Effector memory CD4-positive, alpha-beta T cell (primary cell): ENCODE results near the gene RGS9.
"Not testable (repeated sequence)": the region's sequence is repeated elsewhere in the genome, so short reads cannot be mapped to it uniquely, and the experiment has no call there.

ENCODE experiments used
- DNase-seq, 3 donors: peaks; one replicate each; pipeline ENCODE4 v3.0.0-alpha.2; 2020
- H3K27ac ChIP-seq: 2 replicates; pipeline ENCODE4 v1.7.0; 2013; ENCODE audit warnings: mild to moderate bottlenecking, low read length, moderate library complexity; ENCODE audit not compliant: insufficient read depth, poor library complexity, severe bottlenecking
- H3K27me3 ChIP-seq: replicated peaks from 2 replicates; pipeline ENCODE4 v1.7.0; 2013; ENCODE audit warnings: mild to moderate bottlenecking, low read length; ENCODE audit not compliant: insufficient read depth, control insufficient read depth, poor library complexity, severe bottlenecking
- H3K36me3 ChIP-seq: 2 replicates; pipeline ENCODE4 v1.7.0; 2013; ENCODE audit warnings: mild to moderate bottlenecking, low read length, moderate library complexity; ENCODE audit not compliant: control insufficient read depth, insufficient read depth
- H3K4me1 ChIP-seq: 2 replicates; pipeline ENCODE4 v1.7.0; 2013; ENCODE audit warnings: low read length, mild to moderate bottlenecking; ENCODE audit not compliant: control insufficient read depth, insufficient read depth, poor library complexity, severe bottlenecking
- H3K4me3 ChIP-seq: 2 replicates; pipeline ENCODE4 v1.7.0; 2013; ENCODE audit warnings: low read length, low read depth, mild to moderate bottlenecking; ENCODE audit not compliant: insufficient read depth, poor library complexity, severe bottlenecking
- H3K9me3 ChIP-seq: 2 replicates; pipeline ENCODE4 v1.7.0; 2013; ENCODE audit warnings: mild to moderate bottlenecking, low read length, moderate library complexity; ENCODE audit not compliant: control insufficient read depth

RGS9 gene

GRCh38 chr17:65205655-65206054, 68.5 kb downstream of the RGS9 start:
- H3K9me3 ChIP-seq, result no peaks in the 10 kb centered on the region
- no peak overlapping the region for H3K4me3 ChIP-seq
- no peaks in the 10 kb centered on the region for H3K4me1 ChIP-seq
- H3K27me3 ChIP-seq, result no peaks in the 10 kb centered on the region
- H3K27ac ChIP-seq, result no peak overlapping the region
- DNase-seq, result no peak
- no peaks in the 10 kb centered on the region for H3K36me3 ChIP-seq

- not testable (repeated sequence) for DNase-seq, H3K9me3 ChIP-seq, H3K27ac ChIP-seq, H3K36me3 ChIP-seq, H3K27me3 ChIP-seq, H3K4me3 ChIP-seq, H3K4me1 ChIP-seq
Observed at GRCh38 chr17:65207448-65207847, 70.3 kb downstream of the RGS9 start.

GRCh38 chr17:65208717-65209116, 71.5 kb downstream of the RGS9 start:
- Histone ChIP-seq H3K27ac (no peak overlapping the region), H3K36me3 (no peaks in the 10 kb centered on the region), H3K9me3 (no peaks in the 10 kb centered on the region), H3K4me3 (no peak overlapping the region), H3K27me3 (no peaks in the 10 kb centered on the region), H3K4me1 (no peaks in the 10 kb centered on the region)
- no peak for DNase-seq

- H3K27me3 ChIP-seq, result no peaks in the 10 kb centered on the region
- H3K4me1 ChIP-seq, result no peaks in the 10 kb centered on the region
- no peak overlapping the region for H3K4me3 ChIP-seq
- no peaks in the 10 kb centered on the region for H3K36me3 ChIP-seq
- no peak for DNase-seq
- no peaks in the 10 kb centered on the region for H3K9me3 ChIP-seq
- no peak overlapping the region for H3K27ac ChIP-seq
Observed at GRCh38 chr17:65218261-65218660, 81.1 kb downstream of the RGS9 start.

GRCh38 chr17:65219124-65219523, 82.0 kb downstream of the RGS9 start:
- Histone ChIP-seq H3K4me1 (no peaks in the 10 kb centered on the region), H3K36me3 (no peaks in the 10 kb centered on the region), H3K9me3 (no peaks in the 10 kb centered on the region), H3K4me3 (no peak overlapping the region), H3K27me3 (no peaks in the 10 kb centered on the region), H3K27ac (no peak overlapping the region)
- no peak for DNase-seq

GRCh38 chr17:65219707-65220106, 82.5 kb downstream of the RGS9 start:
- Histone ChIP-seq H3K27me3 (no peaks in the 10 kb centered on the region), H3K27ac (no peak overlapping the region), H3K36me3 (no peaks in the 10 kb centered on the region), H3K4me1 (no peaks in the 10 kb centered on the region), H3K9me3 (no peaks in the 10 kb centered on the region), H3K4me3 (no peak overlapping the region)
- DNase-seq, result no peak

- no peaks in the 10 kb centered on the region for H3K9me3 ChIP-seq
- H3K4me1 ChIP-seq, result no peaks in the 10 kb centered on the region
- H3K36me3 ChIP-seq, result no peaks in the 10 kb centered on the region
- H3K27ac ChIP-seq, result no peak overlapping the region
- no peak overlapping the region for H3K4me3 ChIP-seq
- no peak for DNase-seq
- no peaks in the 10 kb centered on the region for H3K27me3 ChIP-seq
Observed at GRCh38 chr17:65220732-65221131, 83.6 kb downstream of the RGS9 start.

- H3K27ac ChIP-seq, result no peak overlapping the region
- H3K27me3 ChIP-seq, result no peaks in the 10 kb centered on the region
- H3K36me3 ChIP-seq, result no peaks in the 10 kb centered on the region
- no peak overlapping the region for H3K4me3 ChIP-seq
- DNase-seq, result no peak
- no peaks in the 10 kb centered on the region for H3K4me1 ChIP-seq
- no peaks in the 10 kb centered on the region for H3K9me3 ChIP-seq
Observed at GRCh38 chr17:65222214-65222738, 85.1 kb downstream of the RGS9 start.

- Histone ChIP-seq H3K4me3 (no peak overlapping the region), H3K36me3 (no peaks in the 10 kb centered on the region), H3K27ac (no peak overlapping the region), H3K9me3 (no peaks in the 10 kb centered on the region), H3K27me3 (no peaks in the 10 kb centered on the region), H3K4me1 (peaks cover 18% of the 10 kb centered on the region)
- no peak for DNase-seq
Observed at GRCh38 chr17:65225061-65225460, 87.9 kb downstream of the RGS9 start.

GRCh38 chr17:65226227-65226626, 89.1 kb downstream of the RGS9 start:
- Histone ChIP-seq H3K27ac (no peak overlapping the region), H3K36me3 (no peaks in the 10 kb centered on the region), H3K4me1 (peaks cover 18% of the 10 kb centered on the region), H3K9me3 (no peaks in the 10 kb centered on the region), H3K4me3 (no peak overlapping the region), H3K27me3 (no peaks in the 10 kb centered on the region)
- DNase-seq, result no peak

GRCh38 chr17:65227637-65228036, 90.5 kb downstream of the RGS9 start:
- H3K36me3 ChIP-seq, result no peaks in the 10 kb centered on the region
- DNase-seq, result no peak
- no peaks in the 10 kb centered on the region for H3K9me3 ChIP-seq
- H3K27ac ChIP-seq, result no peak overlapping the region
- H3K4me1 ChIP-seq, result peaks cover 18% of the 10 kb centered on the region
- no peak overlapping the region for H3K4me3 ChIP-seq
- no peaks in the 10 kb centered on the region for H3K27me3 ChIP-seq
